Activated T-helper 2 cell treated with anti-CD3 and anti-CD28 coated beads, Interferon-gamma antibody, Interleukin-2, Interleukin-4, amounts not matched to agents 10 μg/mL and 5 μg/mL and 100 μg/mL, durations not matched to agents 14 hours and 24 hours and 36 hours (primary cell): ENCODE results near the gene SPOCK3. TPM values are rescaled to one million over a fixed set of nuclear protein-coding genes. Genes with fewer than 3 reads are reported as not detected.

Experiments
- DNase-seq: peaks from one replicate; pipeline ENCODE4 v3.0.0; 2021; ENCODE audit warnings: low spot score
- H3K27ac Mint-ChIP-seq: one replicate; pipeline ENCODE4 v1.8.0; 2021; ENCODE audit warnings: mixed read lengths
- H3K27me3 Mint-ChIP-seq: one replicate; pipeline ENCODE4 v1.8.0; 2021; ENCODE audit warnings: low read depth, mixed read lengths
- H3K36me3 Mint-ChIP-seq: one replicate; pipeline ENCODE4 v1.8.0; 2021; ENCODE audit warnings: low read depth, mixed read lengths
- H3K4me1 Mint-ChIP-seq: one replicate; pipeline ENCODE4 v1.8.0; 2021; ENCODE audit warnings: low read depth, mixed read lengths
- H3K4me3 Mint-ChIP-seq: one replicate; pipeline ENCODE4 v1.8.0; 2021; ENCODE audit warnings: low read depth, mild to moderate bottlenecking, moderate library complexity, mixed read lengths
- H3K9me3 Mint-ChIP-seq: one replicate; pipeline ENCODE4 v1.8.0; 2021; ENCODE audit warnings: mixed read lengths
- intact Hi-C: fragments of 100-400 bp; cut with micrococcal nuclease; formaldehyde crosslinking; loops from one replicate; pipeline ENCODE4 v1.15.1; 2023
- total RNA-seq: library from RNA; stranded (reverse); gene quantifications from 2 replicates; pipeline ENCODE4 v1.2.3, GENCODE V29; 2022

SPOCK3 gene
- total RNA-seq, 1 donor from 2014 or later = not detected

DNA sequence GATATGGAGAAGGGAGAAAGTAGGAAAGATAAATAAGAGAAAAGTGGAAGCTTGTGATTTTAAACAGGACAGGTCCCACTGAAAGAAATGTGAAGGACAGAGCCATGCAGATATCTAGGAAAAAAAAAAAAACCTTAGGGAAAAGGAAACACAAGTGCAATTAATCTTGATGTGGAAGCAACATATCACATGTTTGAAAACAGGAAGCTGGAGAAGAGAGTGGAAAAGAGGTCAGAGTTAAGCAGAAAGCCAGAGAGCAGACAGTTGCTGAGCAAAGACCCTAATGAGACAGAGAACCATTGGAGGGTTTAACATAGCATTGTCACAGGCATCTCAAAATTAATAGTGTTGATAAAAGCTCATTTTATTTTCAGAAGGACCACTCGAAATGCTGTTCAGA lies 89.7 kb downstream of the SPOCK3 start:
- Mint-ChIP-seq H3K36me3 (no peaks in the 10 kb centered on the region), H3K4me3 (no peak overlapping the region), H3K27me3 (no peaks in the 10 kb centered on the region), H3K4me1 (no peaks in the 10 kb centered on the region), H3K9me3 (peaks cover 4% of the 10 kb centered on the region), H3K27ac (no peak overlapping the region)
- DNase-seq = no peak
- intact Hi-C loops = no loop called here

DNA sequence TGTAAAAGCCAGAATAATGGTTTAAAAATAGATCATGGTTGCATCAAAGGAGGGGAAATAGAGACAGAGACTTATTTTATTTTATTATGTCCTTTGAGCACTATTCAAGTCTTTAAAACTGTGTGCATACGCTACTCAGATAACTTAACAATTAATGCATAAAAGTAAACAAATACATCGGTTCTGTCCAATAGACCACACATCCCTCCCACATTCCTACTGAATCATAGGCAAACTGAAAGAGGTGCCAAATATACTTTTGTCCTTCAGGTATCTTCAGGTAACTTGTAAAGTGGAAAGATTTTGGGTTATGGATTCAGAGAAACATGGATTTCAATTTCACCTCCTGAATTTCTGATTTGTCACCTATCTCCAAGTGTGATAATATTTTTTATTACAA lies 91.3 kb downstream of the SPOCK3 start:
- H3K9me3 Mint-ChIP-seq = peaks cover 4% of the 10 kb centered on the region
- no peak overlapping the region for H3K27ac Mint-ChIP-seq
- intact Hi-C loops = no loop called here
- no peak overlapping the region for H3K4me3 Mint-ChIP-seq
- no peaks in the 10 kb centered on the region for H3K27me3 Mint-ChIP-seq
- no peaks in the 10 kb centered on the region for H3K4me1 Mint-ChIP-seq
- DNase-seq = no peak
- no peaks in the 10 kb centered on the region for H3K36me3 Mint-ChIP-seq

DNA sequence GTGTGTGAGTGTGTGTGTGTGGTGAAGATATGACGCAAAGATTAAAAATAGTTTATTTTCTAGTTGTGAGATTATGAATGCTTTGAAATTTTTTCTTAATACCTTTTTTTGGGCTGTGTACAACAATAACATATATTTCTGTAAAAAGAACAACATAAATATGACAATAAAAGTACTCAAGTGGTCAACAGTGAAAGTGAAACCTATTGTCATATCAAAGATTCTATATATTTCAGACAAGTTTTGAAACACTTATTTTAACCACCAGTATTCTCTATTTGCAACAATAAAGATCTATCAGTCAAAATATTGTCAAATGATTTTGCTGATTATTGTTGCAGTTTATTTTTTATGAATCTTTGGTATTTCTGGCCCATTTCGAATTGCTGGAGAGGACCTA lies 98.0 kb downstream of the SPOCK3 start:
- no peak overlapping the region for H3K4me3 Mint-ChIP-seq
- H3K27ac Mint-ChIP-seq = no peak overlapping the region
- no peaks in the 10 kb centered on the region for H3K4me1 Mint-ChIP-seq
- H3K36me3 Mint-ChIP-seq = no peaks in the 10 kb centered on the region
- no peak for DNase-seq
- no peaks in the 10 kb centered on the region for H3K27me3 Mint-ChIP-seq
- intact Hi-C loops = no loop called here
- H3K9me3 Mint-ChIP-seq = no peaks in the 10 kb centered on the region

DNA sequence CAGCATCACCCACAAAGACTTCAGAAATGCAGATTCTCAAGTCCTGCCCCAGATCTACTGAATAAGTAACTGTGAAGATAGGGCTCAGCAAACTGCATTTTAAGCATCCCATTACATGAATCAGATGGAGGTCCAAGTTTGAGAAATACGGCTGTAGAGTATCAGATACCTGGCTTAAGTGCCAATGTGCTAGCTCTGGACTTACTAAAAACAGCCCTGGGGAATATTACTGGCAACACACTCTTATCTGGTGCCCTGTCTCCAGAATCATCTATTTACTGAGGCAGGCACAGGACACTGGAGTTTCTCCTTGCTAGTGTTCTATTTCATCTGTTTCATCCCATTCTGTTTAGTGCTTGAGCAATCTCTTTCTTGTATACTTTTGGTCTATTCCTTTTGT lies 105.1 kb downstream of the SPOCK3 start:
- no peaks in the 10 kb centered on the region for H3K4me1 Mint-ChIP-seq
- no peak overlapping the region for H3K4me3 Mint-ChIP-seq
- H3K27ac Mint-ChIP-seq = no peak overlapping the region
- H3K9me3 Mint-ChIP-seq = no peaks in the 10 kb centered on the region
- DNase-seq = no peak
- intact Hi-C loops = no loop called here
- no peaks in the 10 kb centered on the region for H3K27me3 Mint-ChIP-seq
- no peaks in the 10 kb centered on the region for H3K36me3 Mint-ChIP-seq

DNA sequence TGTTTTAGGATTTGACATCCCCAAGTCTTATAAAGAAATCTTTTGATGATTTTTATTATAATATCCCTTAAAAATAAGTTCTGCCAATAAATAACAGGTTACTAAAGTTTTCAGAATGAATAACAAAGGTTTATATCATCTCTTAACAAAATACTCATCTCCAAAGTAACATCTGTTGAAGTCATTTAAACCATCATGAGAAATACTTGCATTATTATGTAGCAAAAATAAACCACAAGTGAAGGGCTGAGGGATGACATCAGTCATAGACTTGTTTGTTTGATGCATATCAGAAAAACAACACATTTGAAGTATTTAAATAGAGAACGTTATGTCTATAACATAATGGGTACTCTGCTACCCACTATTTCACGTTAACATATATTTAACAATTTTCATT lies 114.9 kb downstream of the SPOCK3 start:
- Mint-ChIP-seq H3K27me3 (no peaks in the 10 kb centered on the region), H3K9me3 (no peaks in the 10 kb centered on the region), H3K4me1 (no peaks in the 10 kb centered on the region), H3K36me3 (no peaks in the 10 kb centered on the region), H3K4me3 (no peak overlapping the region), H3K27ac (no peak overlapping the region)
- no peak for DNase-seq
- intact Hi-C loops = no loop called here

DNA sequence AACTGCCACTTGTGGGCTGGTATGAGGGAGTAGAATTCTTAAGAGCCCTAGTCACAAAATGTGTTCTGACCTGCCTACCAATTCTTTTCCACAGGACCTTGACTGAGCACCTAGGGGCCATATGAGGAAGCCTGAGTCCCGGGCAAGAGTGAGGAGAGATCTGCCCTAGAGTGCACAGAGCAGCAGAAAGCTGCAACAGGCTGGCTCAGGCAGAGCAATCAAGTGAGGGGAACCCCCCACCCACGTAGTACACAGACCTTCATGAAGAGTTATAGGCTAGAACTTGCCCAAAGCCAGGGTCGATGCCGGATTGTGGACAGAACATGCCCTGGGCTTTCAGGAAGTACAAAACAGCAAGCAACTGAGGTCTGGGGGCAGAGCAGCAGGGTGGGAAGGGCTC lies 117.0 kb downstream of the SPOCK3 start:
- Mint-ChIP-seq H3K27ac (no peak overlapping the region), H3K36me3 (no peaks in the 10 kb centered on the region), H3K9me3 (no peaks in the 10 kb centered on the region), H3K4me3 (no peak overlapping the region), H3K4me1 (no peaks in the 10 kb centered on the region), H3K27me3 (no peaks in the 10 kb centered on the region)
- intact Hi-C loops = no loop called here
- DNase-seq = no peak

DNA sequence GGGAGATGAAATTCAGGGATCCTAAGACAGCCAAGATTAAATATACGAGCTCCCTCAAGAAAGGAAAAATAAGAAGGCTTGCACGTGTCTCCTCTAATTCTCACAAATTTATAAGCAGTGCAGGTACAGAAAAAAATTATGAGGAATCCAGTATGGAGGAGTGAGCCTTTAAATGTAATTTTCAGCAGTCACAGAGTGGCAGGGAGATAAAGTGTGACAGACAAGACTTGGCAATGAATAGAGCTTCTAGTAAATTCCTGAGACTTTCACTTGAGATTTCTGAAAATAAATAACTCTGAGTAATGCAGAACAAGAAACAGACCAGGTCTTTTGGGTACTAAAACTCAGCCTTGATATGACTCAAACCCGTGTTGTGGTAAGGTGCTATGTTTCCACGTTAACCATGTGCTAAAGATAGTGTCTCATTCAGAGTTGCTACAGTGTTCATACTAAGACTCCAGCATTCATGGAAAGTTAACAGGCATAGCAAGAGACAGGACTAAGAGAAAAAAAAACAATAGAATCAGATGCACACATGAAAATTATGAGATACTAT lies 119.8 kb downstream of the SPOCK3 start:
- no peak for DNase-seq
- intact Hi-C loops = no loop called here

DNA sequence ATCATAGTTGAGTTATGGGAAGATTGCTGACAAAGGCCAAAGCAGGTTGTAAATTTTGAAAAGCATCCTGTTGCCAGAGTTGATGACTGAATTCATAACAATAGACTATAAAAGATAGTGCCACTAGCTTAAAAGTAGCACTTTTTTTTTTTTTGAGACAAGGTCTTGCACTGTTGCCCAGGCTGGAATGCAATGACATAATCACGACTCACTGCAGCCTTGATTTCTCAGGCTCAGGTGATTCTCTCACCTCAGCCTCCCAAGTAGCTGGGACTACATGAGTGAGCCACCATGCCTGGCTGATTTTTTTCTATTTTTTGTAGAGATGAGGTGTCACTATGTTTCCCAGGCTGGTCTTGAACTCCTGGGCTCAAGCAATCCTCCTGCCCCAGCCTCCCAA lies 122.7 kb downstream of the SPOCK3 start:
- H3K27me3 Mint-ChIP-seq = no peaks in the 10 kb centered on the region
- DNase-seq = no peak
- H3K27ac Mint-ChIP-seq = no peak overlapping the region
- intact Hi-C loops = no loop called here
- H3K4me1 Mint-ChIP-seq = no peaks in the 10 kb centered on the region
- H3K9me3 Mint-ChIP-seq = no peaks in the 10 kb centered on the region
- no peak overlapping the region for H3K4me3 Mint-ChIP-seq
- no peaks in the 10 kb centered on the region for H3K36me3 Mint-ChIP-seq

More for the DNA sequence above, 119.8 kb downstream of the SPOCK3 start:
- Mint-ChIP-seq H3K36me3 (no peaks in the 10 kb centered on the region), H3K4me3 (no peak overlapping the region), H3K9me3 (no peaks in the 10 kb centered on the region), H3K27ac (no peak overlapping the region), H3K27me3 (no peaks in the 10 kb centered on the region), H3K4me1 (no peaks in the 10 kb centered on the region)

DNA sequence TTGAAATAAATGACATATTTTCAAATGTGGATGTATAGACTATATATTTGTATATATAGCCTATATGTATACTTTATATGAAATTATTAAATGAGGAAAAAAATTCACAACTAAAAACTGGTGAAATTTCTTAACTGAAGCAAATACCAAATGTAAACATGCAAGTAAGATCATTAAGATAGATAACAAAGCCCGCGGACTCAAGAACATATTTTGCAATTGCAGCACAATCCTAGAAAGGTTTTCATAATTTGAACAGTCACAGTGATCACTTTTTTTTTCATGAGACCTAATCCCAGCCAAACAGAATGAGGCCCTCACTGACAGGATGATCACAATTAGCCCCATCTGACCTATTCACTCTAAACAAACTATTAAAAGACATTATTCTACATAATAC lies 123.2 kb downstream of the SPOCK3 start:
- H3K4me3 Mint-ChIP-seq = no peak overlapping the region
- no peaks in the 10 kb centered on the region for H3K36me3 Mint-ChIP-seq
- no peak overlapping the region for H3K27ac Mint-ChIP-seq
- intact Hi-C loops = no loop called here
- H3K27me3 Mint-ChIP-seq = no peaks in the 10 kb centered on the region
- no peaks in the 10 kb centered on the region for H3K4me1 Mint-ChIP-seq
- H3K9me3 Mint-ChIP-seq = no peaks in the 10 kb centered on the region
- no peak for DNase-seq

DNA sequence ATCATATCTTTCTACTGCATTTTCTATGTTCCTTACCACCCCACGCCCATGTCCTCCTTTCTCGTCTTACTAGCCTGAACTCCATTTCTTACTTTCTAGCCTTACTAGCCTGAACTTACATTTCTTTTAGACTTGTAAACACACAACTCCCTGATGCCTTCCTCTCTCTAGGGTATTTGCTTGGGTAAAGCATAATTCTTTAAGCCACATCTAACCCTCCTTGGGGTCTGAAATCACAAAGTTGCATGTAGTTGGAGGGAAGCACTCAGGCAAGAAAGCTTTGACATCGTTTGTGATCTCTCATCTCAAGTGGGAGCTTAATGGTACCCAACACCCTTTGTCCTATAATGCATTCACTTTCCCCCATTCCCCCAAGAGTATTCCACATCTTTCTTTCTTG lies 124.4 kb downstream of the SPOCK3 start:
- H3K9me3 Mint-ChIP-seq = peaks cover 4% of the 10 kb centered on the region
- H3K4me3 Mint-ChIP-seq = no peak overlapping the region
- no peak overlapping the region for H3K27ac Mint-ChIP-seq
- intact Hi-C loops = no loop called here
- no peaks in the 10 kb centered on the region for H3K36me3 Mint-ChIP-seq
- no peak for DNase-seq
- no peaks in the 10 kb centered on the region for H3K4me1 Mint-ChIP-seq
- no peaks in the 10 kb centered on the region for H3K27me3 Mint-ChIP-seq

DNA sequence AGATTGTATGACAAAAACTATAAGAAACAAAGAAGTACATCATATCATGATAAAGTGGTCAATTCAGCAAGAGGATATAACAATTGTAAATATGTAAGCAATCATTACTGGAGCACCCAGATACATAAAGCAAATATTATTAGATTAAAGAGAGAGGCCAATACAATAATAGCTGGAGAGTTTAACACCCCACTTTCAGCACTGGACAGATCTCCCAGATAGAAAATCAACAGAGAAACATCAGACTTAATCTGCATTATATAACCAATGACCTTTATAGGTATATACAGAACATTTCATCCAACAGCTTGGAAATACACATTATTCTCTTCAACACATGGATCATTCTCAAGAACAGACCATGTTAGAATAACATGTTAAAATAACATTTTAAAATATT lies 128.4 kb downstream of the SPOCK3 start:
- no peak overlapping the region for H3K4me3 Mint-ChIP-seq
- H3K27me3 Mint-ChIP-seq = no peaks in the 10 kb centered on the region
- no peak for DNase-seq
- intact Hi-C loops = no loop called here
- peaks cover 10% of the 10 kb centered on the region for H3K9me3 Mint-ChIP-seq
- no peaks in the 10 kb centered on the region for H3K4me1 Mint-ChIP-seq
- no peak overlapping the region for H3K27ac Mint-ChIP-seq
- no peaks in the 10 kb centered on the region for H3K36me3 Mint-ChIP-seq

DNA sequence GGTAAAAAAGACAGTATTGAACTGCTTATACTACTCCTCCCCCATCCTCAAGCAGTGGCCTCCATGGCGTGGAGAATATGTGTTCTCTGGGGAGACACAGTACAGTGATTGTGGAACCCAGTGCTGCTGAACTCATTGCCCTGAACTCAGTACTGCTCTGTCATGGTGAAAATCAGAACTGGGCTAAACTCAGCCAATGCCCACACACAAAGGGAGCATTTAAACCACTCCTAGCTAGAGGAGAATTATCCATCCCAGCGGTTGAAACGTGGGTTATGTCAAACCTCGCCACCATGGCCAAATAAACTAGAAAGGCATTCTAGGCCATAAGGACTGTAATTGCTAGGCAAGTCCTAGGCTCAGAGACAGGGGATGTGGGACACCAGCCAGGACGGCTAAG lies 131.8 kb downstream of the SPOCK3 start:
- Mint-ChIP-seq H3K36me3 (no peaks in the 10 kb centered on the region), H3K27ac (no peak overlapping the region), H3K27me3 (no peaks in the 10 kb centered on the region), H3K4me3 (no peak overlapping the region), H3K4me1 (no peaks in the 10 kb centered on the region), H3K9me3 (peaks cover 10% of the 10 kb centered on the region)
- DNase-seq = no peak
- intact Hi-C loops = no loop called here

DNA sequence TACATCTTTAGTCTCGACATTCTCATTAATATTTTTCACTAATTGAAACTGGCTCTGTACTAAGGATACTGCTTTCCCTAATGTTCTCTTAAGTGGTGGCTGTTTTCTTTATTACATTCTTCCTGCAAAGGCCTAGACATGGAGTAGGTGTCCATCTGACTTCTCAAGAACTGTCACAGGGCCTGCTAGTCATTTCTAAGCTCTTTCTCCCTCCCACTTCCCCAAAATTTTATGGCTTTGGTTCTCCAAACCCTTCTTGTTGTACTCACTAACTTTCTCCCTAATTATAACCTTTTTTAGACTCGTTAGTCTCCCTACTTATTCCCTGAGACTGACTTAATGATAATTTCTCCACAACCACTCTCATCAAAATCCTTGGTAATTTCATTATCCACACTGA lies 133.3 kb downstream of the SPOCK3 start:
- Mint-ChIP-seq H3K4me3 (no peak overlapping the region), H3K27me3 (no peaks in the 10 kb centered on the region), H3K9me3 (peaks cover 10% of the 10 kb centered on the region), H3K27ac (no peak overlapping the region), H3K36me3 (no peaks in the 10 kb centered on the region), H3K4me1 (no peaks in the 10 kb centered on the region)
- no peak for DNase-seq
- intact Hi-C loops = no loop called here

DNA sequence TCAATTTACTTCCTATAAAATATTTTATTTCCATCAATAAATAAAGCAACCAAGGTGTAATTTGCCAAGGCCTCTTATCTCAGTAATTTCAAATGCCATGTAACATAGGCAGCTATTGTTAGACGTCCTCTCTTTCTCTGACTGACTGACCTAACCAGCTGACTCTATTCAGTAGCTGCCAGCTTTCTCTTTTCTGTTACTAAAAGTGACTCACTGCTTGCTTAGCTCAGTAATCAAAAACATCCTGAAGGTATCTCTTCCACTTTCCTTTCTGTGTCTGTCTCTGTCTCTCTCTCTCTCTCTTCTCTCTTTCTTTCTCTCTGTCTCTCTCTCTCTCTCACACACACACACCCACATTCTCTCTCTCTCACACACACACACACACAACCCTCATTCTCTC lies 134.2 kb downstream of the SPOCK3 start:
- Mint-ChIP-seq H3K27ac (no peak overlapping the region), H3K4me3 (no peak overlapping the region), H3K36me3 (no peaks in the 10 kb centered on the region), H3K27me3 (no peaks in the 10 kb centered on the region), H3K9me3 (peaks cover 6% of the 10 kb centered on the region), H3K4me1 (no peaks in the 10 kb centered on the region)
- no peak for DNase-seq
- intact Hi-C loops = no loop called here
